HG02870 (cell line): ENCODE measurements around the gene GPC6.

Source experiments
- ATAC-seq: cut with Tn5 transposase; IDR thresholded peaks from one replicate; pipeline ENCODE4 v1.9.1; 2021; ENCODE audit warnings: mild to moderate bottlenecking, moderate library complexity; ENCODE audit not compliant: unreplicated experiment

Gene GPC6

DNA sequence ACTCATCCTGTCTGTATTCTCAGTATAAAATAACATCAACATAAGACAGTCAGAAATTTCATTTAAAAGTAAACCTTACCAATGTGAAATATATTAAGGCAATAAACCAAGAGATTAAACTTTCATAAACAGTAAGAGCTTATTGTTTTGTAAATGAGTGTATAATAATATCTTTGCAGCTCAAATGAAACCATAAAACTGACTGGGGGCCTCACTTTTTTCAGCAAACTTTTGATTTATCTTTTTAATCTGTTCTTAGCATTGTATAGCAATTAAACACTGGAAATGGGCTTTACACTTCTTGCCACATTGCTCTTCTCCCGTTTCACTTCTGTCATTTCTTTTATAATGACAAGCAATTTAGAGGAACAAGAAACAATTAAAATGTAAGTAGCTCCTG lies 580.3 kb downstream of the GPC6 start:
- no peak for ATAC-seq

GRCh38 chr13:93810264-93810663 lies 583.7 kb downstream of the GPC6 start:
- ATAC-seq, result no peak

GRCh38 chr13:93811071-93811737 lies 584.6 kb downstream of the GPC6 start:
- ATAC-seq, result no peak

DNA sequence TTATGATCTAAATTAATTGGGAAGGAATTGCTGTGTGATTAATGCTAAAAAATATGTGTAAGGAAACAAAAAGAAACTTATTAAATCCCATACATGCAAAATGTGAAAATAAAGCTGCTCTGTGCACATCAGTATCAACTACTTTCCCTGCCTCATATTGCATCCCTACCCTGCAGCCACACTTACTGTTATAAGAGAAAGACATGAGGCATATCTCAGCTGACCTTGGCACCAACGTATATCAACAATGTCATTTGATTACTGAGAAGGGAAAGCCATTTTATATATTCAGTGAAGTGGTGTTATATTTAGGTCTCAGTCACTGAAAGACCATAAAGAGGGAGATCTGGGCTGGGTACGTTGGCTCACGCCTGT lies 585.1 kb downstream of the GPC6 start:
- no peak for ATAC-seq

DNA sequence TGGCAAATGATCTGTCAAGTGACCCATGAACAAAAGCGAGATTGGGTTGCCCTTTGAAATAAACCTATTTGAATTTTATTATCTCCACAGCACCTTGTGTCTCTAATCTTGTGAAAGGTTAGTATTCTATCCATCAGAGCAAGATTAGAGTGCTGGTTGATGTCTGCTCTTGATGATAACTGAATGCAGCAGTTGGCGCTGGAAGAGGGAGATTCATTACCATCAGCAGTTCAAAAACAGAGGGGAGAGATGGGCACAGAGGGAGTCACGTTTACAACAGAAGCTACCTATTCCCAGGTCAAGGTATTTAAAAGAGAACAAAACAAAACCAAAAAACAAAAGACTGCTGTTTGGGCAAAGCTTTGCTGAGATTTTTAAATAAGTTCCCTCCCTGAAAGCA lies 588.1 kb downstream of the GPC6 start:
- ATAC-seq, result no peak

DNA sequence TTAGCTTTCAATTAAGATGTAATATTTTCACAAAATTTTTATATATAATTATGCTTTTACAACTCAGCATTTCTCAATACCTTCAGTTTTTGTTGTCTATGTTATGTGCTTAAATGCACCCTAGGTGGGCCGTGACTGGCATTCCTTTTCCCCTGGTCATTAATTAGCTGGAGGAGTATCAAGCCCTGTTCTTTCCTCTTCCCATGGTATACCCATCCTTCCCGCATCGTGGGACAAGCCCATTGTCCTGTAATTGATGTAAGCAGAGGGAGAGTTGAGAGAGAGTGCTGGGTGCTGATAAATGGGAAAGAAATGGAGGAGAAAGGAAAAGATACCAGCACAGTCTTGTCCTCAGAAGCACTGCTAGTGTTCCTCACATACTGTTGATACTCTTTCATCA lies 591.7 kb downstream of the GPC6 start:
- no peak for ATAC-seq

DNA sequence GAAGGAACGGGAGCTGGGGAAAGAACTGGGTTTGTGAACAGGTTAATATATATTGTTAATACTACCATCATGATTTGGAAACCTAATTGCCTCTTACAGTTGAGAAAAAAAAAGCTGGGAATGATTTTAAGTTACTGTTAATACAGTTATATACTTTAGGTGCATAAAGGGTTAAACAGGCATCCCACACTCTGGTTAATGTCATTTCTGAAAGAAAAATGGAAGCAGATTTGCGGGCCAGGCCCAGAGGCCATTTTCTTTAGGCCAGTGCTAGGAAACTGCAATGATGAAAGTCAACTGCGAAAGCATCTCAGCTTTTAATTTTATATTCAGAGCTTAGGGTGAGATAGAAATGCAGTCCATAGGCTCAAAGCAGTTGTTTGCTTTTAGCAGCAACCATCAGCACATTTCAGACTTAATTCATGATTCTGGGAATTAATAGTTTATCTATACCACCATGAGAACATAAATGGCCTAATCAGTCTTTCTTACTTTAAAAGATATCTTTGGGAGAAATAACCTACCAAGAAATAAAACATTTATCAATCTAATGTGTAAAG lies 592.8 kb downstream of the GPC6 start:
- no peak for ATAC-seq

DNA sequence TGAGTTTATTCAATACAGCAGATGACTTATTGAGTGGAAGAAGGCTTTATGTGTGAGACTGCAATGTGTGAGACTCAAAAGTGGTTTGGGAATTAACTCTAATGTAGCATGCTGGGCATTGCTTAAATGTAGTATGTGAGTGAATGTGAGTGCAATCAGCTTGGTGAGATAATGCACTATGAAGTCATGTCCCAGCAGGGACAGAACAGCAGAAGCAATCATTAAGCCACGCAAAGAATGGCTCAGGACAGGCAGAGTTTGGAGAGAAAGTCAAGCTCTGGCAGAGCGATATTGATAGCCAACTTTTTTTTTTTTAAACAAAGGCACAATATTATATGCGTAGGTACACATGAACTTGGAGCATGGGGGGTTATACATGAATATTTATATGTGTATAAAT lies 597.7 kb downstream of the GPC6 start:
- ATAC-seq, result no peak

DNA sequence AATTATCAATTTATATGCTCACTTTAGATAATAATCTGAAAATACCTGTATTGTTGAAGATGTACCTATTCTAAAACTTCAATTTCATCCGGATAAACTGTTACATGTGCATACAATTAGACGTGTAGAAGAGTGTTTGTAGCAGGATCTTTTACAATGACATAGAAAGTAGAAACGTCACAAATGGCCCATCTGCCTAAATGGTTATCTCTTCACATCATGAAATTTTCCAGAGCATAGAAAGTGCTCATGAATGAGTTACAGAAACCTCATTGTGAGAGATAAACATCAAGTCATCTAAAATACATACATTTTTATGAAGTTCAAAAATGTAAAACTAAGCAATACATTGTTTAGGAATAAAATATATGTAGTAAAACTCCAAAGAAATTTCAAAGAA lies 607.4 kb downstream of the GPC6 start:
- ATAC-seq, result no peak

GRCh38 chr13:93843082-93843481 lies 616.5 kb downstream of the GPC6 start:
- no peak for ATAC-seq

DNA sequence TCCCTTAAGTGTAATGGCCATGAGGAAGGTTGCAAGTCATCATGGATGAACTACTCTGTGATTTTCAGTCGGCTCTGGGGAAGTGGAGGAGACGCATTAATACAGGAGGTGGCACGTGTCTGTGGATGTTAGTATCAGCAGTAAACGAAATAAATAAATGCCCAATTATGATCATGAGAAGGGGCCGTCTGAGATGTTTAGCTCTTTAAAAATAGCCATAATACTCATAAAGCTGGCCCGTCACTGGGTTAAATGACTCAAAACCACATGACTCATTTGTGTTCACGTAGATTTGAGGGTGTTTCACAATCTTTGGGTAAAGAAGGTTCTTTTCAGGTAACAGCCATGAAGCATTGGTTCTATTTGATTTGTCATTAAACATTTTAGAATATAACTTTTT lies 620.6 kb downstream of the GPC6 start:
- no peak for ATAC-seq

DNA sequence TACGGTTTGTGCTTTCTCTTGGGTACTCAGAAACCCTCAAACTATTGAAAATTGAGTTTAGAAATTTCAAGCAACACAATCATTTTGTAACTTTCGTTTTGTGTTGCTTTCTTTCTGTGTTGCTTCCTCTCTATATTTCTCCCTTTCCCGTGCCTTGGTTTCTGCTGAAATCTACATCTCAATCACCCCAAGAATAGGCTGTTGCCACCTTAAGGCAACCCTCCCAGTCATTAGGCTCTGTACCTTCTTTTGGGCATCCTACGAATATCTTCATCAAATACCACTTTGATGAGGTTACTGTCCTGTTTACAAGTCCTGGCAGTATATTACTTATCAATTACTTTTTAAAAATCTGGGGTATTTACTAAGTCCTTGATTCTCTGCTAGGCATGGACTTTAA lies 621.6 kb downstream of the GPC6 start:
- ATAC-seq, result no peak

- no peak for ATAC-seq
These were observed 624.6 kb downstream of the GPC6 start for GRCh38 chr13:93851236-93851635.

GRCh38 chr13:93853912-93854311 lies 627.3 kb downstream of the GPC6 start:
- ATAC-seq, result no peak

GRCh38 chr13:93857126-93857525 lies 630.5 kb downstream of the GPC6 start:
- ATAC-seq, result no peak

- ATAC-seq, result no peak
These were observed 633.1 kb downstream of the GPC6 start for GRCh38 chr13:93859716-93860115.

GRCh38 chr13:93861818-93862217 lies 635.2 kb downstream of the GPC6 start:
- ATAC-seq, result no peak

DNA sequence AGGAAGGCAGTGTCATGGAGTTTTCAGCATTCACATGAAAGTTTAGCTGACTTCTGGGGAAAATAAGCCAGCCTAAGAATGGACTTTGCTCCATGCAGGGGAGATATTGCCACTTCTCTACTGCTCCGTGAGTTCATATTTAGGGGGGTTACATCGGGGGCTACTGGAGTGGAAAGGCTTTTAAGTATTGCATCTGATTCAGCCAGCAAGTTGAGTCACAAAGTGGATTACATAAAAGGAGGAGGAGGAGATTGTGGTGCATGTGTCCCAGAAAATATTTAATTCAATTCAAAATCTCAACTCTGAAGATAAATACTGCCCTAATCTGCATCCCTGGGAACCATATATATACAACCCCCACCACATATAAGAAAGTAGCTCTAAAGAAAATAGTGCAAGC lies 635.7 kb downstream of the GPC6 start:
- no peak for ATAC-seq

GRCh38 chr13:93865235-93865634 lies 638.6 kb downstream of the GPC6 start:
- ATAC-seq, result no peak

DNA sequence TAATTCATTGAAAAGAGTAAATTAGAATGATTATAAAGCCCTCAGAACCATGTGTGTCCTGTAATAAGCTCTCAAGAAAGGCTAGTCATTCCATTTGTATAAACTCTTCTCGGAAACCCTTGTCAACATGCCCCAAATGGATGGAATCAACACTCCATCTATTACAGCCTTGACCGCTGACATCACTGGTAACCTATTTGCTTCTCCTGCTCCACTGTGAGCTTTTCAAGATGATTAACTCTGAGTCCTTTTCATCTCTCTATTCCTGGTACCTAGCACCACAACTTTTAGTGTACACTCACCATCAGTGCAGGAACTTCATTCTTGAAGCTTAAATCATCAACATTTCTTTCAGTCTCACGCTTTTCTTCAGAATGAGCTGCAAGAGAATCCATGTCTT lies 640.9 kb downstream of the GPC6 start:
- ATAC-seq, result no peak

GRCh38 chr13:93872376-93872775 lies 645.8 kb downstream of the GPC6 start:
- no peak for ATAC-seq

DNA sequence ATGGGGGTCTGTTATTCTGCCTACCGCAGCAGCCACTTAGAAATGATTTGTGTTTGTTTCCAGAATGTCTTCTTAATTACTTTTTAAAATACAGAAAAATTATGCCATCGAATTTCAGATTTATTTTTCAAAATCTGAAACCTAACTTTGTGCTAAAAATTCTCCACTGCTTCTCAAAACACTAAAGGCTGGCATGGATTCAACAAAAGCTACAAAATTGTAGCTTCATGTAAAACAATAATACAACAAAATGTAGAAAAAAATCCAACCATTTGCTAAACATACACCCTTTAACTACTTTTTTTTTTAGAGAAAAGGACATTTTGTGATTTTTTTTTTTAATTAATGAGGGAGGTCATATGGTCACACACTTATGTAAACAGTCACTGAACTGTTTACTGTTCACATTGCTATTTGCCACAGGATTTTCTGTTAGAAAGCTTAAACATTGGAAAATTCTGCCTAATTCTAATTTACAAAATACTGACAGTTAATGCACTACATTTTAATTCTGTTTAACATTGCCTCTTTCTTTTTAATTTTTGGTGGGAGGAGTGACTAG lies 646.3 kb downstream of the GPC6 start:
- no peak for ATAC-seq

- no peak for ATAC-seq
These were observed 648.9 kb downstream of the GPC6 start for GRCh38 chr13:93875547-93875946.
